T-helper 17 cell (primary cell): ENCODE data around the gene SV2C. TPM values are rescaled to one million over a fixed set of nuclear protein-coding genes. Genes with fewer than 3 reads are reported as not detected.
"Not testable (repeated sequence)": the region's sequence is repeated elsewhere in the genome, so short reads cannot be mapped to it uniquely, and the experiment has no call there.

Source experiments
- ATAC-seq: fragments of 150-1000 bp; cut with Tn5 transposase; 2 replicates; pipeline ENCODE4 v1.10.0; 2021; ENCODE audit warnings: mild to moderate bottlenecking, moderate library complexity
- DNase-seq, 3 donors: peaks; one replicate each; pipeline versions ENCODE4 v3.0.0 to v3.0.0-alpha.2; 2020 to 2021
- H3K9me3 ChIP-seq: one replicate; pipeline ENCODE4 v1.7.0; 2013; ENCODE audit warnings: low read length, mild to moderate bottlenecking; ENCODE audit not compliant: control insufficient read depth, poor library complexity, severe bottlenecking
- H3K27ac Mint-ChIP-seq: one replicate; pipeline ENCODE4 v1.8.0; 2022; ENCODE audit warnings: mild to moderate bottlenecking, moderate library complexity, mixed read lengths
- H3K27me3 Mint-ChIP-seq: one replicate; pipeline ENCODE4 v1.8.0; 2022; ENCODE audit warnings: mixed read lengths
- H3K36me3 Mint-ChIP-seq: one replicate; pipeline ENCODE4 v1.8.0; 2022; ENCODE audit warnings: low read depth, mixed read lengths
- H3K4me1 Mint-ChIP-seq: one replicate; pipeline ENCODE4 v1.8.0; 2022; ENCODE audit warnings: mild to moderate bottlenecking, mixed read lengths
- H3K4me3 Mint-ChIP-seq: one replicate; pipeline ENCODE4 v1.8.0; 2022; ENCODE audit warnings: mild to moderate bottlenecking, moderate library complexity, mixed read lengths
- total RNA-seq, 4 donors: library from RNA in 2 of 4; stranded (reverse) in 2 of 4; gene quantifications; one replicate each; pipeline ENCODE4 v1.2.3 and lab custom pipeline; 2022 to 2026

SV2C gene
- total RNA-seq, 2 donors from 2014 or later, result 0.02 to 0.18 TPM

- DNase-seq (no peak), ATAC-seq (peak; percentile 10)
- H3K36me3 Mint-ChIP-seq, result no peaks in the 10 kb centered on the region
- no peaks in the 10 kb centered on the region for H3K27me3 Mint-ChIP-seq
- H3K4me3 Mint-ChIP-seq, result peak overlapping the region; percentile 63
- no peaks in the 10 kb centered on the region for H3K9me3 ChIP-seq
- peak overlapping the region; percentile 94 for H3K27ac Mint-ChIP-seq
- peaks cover 52% of the 10 kb centered on the region for H3K4me1 Mint-ChIP-seq
Observed at GRCh38 chr5:76326577-76327302, 243.6 kb downstream of the SV2C start.

- no peak for ATAC-seq
- Mint-ChIP-seq H3K36me3 (no peaks in the 10 kb centered on the region), H3K27ac (peak overlapping the region; percentile 94), H3K4me3 (no peak overlapping the region), H3K27me3 (no peaks in the 10 kb centered on the region), H3K4me1 (peaks cover 69% of the 10 kb centered on the region)
- no peak for DNase-seq
- H3K9me3 ChIP-seq, result no peaks in the 10 kb centered on the region
Observed at GRCh38 chr5:76329346-76329745, 246.2 kb downstream of the SV2C start.

GRCh38 chr5:76331126-76331525, 247.9 kb downstream of the SV2C start:
- H3K36me3 Mint-ChIP-seq, result no peaks in the 10 kb centered on the region
- peaks cover 60% of the 10 kb centered on the region for H3K4me1 Mint-ChIP-seq
- peak overlapping the region; percentile 77 for H3K4me3 Mint-ChIP-seq
- H3K27me3 Mint-ChIP-seq, result no peaks in the 10 kb centered on the region
- ATAC-seq, result peak; percentile 83
- peak overlapping the region; percentile 94 for H3K27ac Mint-ChIP-seq
- no peaks in the 10 kb centered on the region for H3K9me3 ChIP-seq
- peak in 1 of 3 donors; percentile 9 for DNase-seq

GRCh38 chr5:76332102-76332501, 248.9 kb downstream of the SV2C start:
- Mint-ChIP-seq H3K4me3 (peak overlapping the region; percentile 77), H3K4me1 (peaks cover 51% of the 10 kb centered on the region), H3K27me3 (no peaks in the 10 kb centered on the region), H3K36me3 (no peaks in the 10 kb centered on the region), H3K27ac (peak overlapping the region; percentile 94)
- ATAC-seq (no peak), DNase-seq (no peak)
- H3K9me3 ChIP-seq, result no peaks in the 10 kb centered on the region

GRCh38 chr5:76332611-76333205, 249.5 kb downstream of the SV2C start:
- no peak overlapping the region for H3K4me3 Mint-ChIP-seq
- peak overlapping the region; percentile 94 for H3K27ac Mint-ChIP-seq
- H3K4me1 Mint-ChIP-seq, result peaks cover 49% of the 10 kb centered on the region
- no peaks in the 10 kb centered on the region for H3K36me3 Mint-ChIP-seq
- DNase-seq (no peak), ATAC-seq (no peak)
- H3K27me3 Mint-ChIP-seq, result no peaks in the 10 kb centered on the region
- H3K9me3 ChIP-seq, result no peaks in the 10 kb centered on the region

GRCh38 chr5:76333571-76333970, 250.4 kb downstream of the SV2C start:
- H3K36me3 Mint-ChIP-seq, result no peaks in the 10 kb centered on the region
- DNase-seq, result no peak
- peaks cover 48% of the 10 kb centered on the region for H3K4me1 Mint-ChIP-seq
- no peaks in the 10 kb centered on the region for H3K9me3 ChIP-seq
- H3K27ac Mint-ChIP-seq, result peak overlapping the region; percentile 94
- peak overlapping the region; percentile 25 for H3K4me3 Mint-ChIP-seq
- ATAC-seq, result no peak
- H3K27me3 Mint-ChIP-seq, result no peaks in the 10 kb centered on the region

- Mint-ChIP-seq H3K4me3 (no peak overlapping the region), H3K36me3 (no peaks in the 10 kb centered on the region), H3K4me1 (peaks cover 44% of the 10 kb centered on the region), H3K27me3 (no peaks in the 10 kb centered on the region), H3K27ac (no peak overlapping the region)
- ATAC-seq, result no peak
- no peak for DNase-seq
- H3K9me3 ChIP-seq, result no peaks in the 10 kb centered on the region
Observed at GRCh38 chr5:76334574-76334973, 251.4 kb downstream of the SV2C start.

GRCh38 chr5:76335451-76335850, 252.3 kb downstream of the SV2C start:
- H3K4me1 Mint-ChIP-seq, result peaks cover 40% of the 10 kb centered on the region
- H3K27me3 Mint-ChIP-seq, H3K36me3 Mint-ChIP-seq: not testable (repeated sequence)

GRCh38 chr5:76336253-76336809, 253.1 kb downstream of the SV2C start:
- not testable (repeated sequence) for DNase-seq, H3K27me3 Mint-ChIP-seq, H3K27ac Mint-ChIP-seq, H3K9me3 ChIP-seq, ATAC-seq, H3K4me3 Mint-ChIP-seq, H3K36me3 Mint-ChIP-seq
- H3K4me1 Mint-ChIP-seq, result peaks cover 35% of the 10 kb centered on the region

More at GRCh38 chr5:76335451-76335850, 252.3 kb downstream of the SV2C start:
- not testable (repeated sequence) for ATAC-seq, DNase-seq, H3K27ac Mint-ChIP-seq, H3K9me3 ChIP-seq, H3K4me3 Mint-ChIP-seq

- H3K9me3 ChIP-seq, result no peaks in the 10 kb centered on the region
- Mint-ChIP-seq H3K27me3 (no peaks in the 10 kb centered on the region), H3K4me3 (no peak overlapping the region), H3K4me1 (peaks cover 32% of the 10 kb centered on the region), H3K27ac (peak overlapping the region; percentile 72), H3K36me3 (no peaks in the 10 kb centered on the region)
- peak; percentile 86 for ATAC-seq
- DNase-seq, result peak in 2 of 3 donors; percentile 16 to 27
Observed at GRCh38 chr5:76337953-76338451, 254.8 kb downstream of the SV2C start.

- no peak for ATAC-seq
- peaks cover 23% of the 10 kb centered on the region for H3K4me1 Mint-ChIP-seq
- H3K27ac Mint-ChIP-seq, result no peak overlapping the region
- DNase-seq, result no peak
- H3K36me3 Mint-ChIP-seq, result peaks cover 2% of the 10 kb centered on the region
- no peaks in the 10 kb centered on the region for H3K9me3 ChIP-seq
- no peaks in the 10 kb centered on the region for H3K27me3 Mint-ChIP-seq
- no peak overlapping the region for H3K4me3 Mint-ChIP-seq
Observed at GRCh38 chr5:76339919-76340318, 256.7 kb downstream of the SV2C start.

GRCh38 chr5:76341651-76342334, 258.6 kb downstream of the SV2C start:
- H3K9me3 ChIP-seq, result no peaks in the 10 kb centered on the region
- peak; percentile 39 for ATAC-seq
- peak overlapping the region; percentile 51 for H3K27ac Mint-ChIP-seq
- peaks cover 23% of the 10 kb centered on the region for H3K4me1 Mint-ChIP-seq
- no peak for DNase-seq
- H3K36me3 Mint-ChIP-seq, result peaks cover 2% of the 10 kb centered on the region
- no peak overlapping the region for H3K4me3 Mint-ChIP-seq
- H3K27me3 Mint-ChIP-seq, result no peaks in the 10 kb centered on the region

- H3K9me3 ChIP-seq, result no peaks in the 10 kb centered on the region
- no peak for ATAC-seq
- H3K4me3 Mint-ChIP-seq, result no peak overlapping the region
- no peaks in the 10 kb centered on the region for H3K27me3 Mint-ChIP-seq
- H3K4me1 Mint-ChIP-seq, result peaks cover 20% of the 10 kb centered on the region
- H3K27ac Mint-ChIP-seq, result no peak overlapping the region
- H3K36me3 Mint-ChIP-seq, result peaks cover 2% of the 10 kb centered on the region
- DNase-seq, result no peak
Observed at GRCh38 chr5:76342474-76342873, 259.3 kb downstream of the SV2C start.
